Erythroblast (primary cell): Measurements from ENCODE around the gene FSHR.

Experiments
- GATA1 ChIP-seq: IDR thresholded peaks from 2 replicates; pipeline ENCODE4 v1.6.1; 2011; ENCODE audit warnings: low read depth, mild to moderate bottlenecking, control low read depth, low read length, moderate library complexity
- POLR2A ChIP-seq: IDR thresholded peaks from 2 replicates; pipeline ENCODE4 v1.6.1; 2011; ENCODE audit warnings: mild to moderate bottlenecking, low read length

DNA sequence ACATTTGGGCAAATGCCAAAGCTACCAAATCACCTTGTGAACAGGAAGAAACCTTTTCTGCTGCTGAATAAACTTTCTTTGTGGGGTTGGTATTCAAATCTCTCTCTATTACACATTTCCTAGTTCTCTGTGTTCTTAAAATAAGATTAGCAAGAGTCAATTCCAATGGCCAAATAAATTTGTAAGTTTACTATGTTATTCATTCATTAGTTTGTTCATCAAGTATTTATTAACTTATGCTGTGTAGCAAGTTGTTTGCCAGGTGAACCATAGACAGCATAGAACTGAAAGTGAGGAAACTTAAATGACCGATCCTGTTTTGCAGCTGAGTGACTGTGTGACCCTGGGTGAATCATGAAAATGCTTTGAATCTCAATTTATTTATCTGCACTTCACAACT lies 37.7 kb upstream of the FSHR start:
- TF ChIP-seq POLR2A, result no peak
- TF ChIP-seq GATA1, result no peak
